Stimulated activated CD4-positive, alpha-beta T cell treated with anti-CD3 and anti-CD28 coated beads, Interleukin-15, amount 100 ng/mL, for 1 hour (primary cell): ENCODE measurements around the gene BRWD1.
"Not testable (repeated sequence)": the region's sequence is repeated elsewhere in the genome, so short reads cannot be mapped to it uniquely, and the experiment has no call there.

Experiments
- DNase-seq, 2 donors: peaks; one replicate each; pipeline ENCODE4 v3.0.0-alpha.2; 2020; ENCODE audit warnings: low read depth in 1 of 2, low spot score in 1 of 2

Gene BRWD1

DNA sequence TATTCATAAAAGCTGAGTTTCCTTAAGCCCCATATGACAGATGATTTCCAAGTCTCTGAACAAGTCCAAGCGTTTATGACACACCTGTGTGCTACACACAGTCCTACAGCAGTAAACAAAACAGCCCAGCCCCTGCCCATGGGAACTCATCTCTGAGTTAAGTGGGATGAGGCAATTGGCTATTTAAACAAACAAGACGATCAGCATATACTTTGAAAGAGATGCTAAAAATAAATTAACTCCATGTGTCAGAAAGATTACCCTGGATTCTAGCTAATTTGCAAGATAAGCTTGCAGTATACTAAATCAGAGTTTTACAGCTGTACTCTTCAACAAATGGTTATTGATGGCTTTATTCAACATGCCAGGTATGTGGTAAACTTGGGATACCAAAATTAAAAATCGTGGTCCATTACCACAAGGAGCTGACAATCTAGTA lies 137.1 kb downstream of the BRWD1 start:
- DNase-seq: no peak

DNA sequence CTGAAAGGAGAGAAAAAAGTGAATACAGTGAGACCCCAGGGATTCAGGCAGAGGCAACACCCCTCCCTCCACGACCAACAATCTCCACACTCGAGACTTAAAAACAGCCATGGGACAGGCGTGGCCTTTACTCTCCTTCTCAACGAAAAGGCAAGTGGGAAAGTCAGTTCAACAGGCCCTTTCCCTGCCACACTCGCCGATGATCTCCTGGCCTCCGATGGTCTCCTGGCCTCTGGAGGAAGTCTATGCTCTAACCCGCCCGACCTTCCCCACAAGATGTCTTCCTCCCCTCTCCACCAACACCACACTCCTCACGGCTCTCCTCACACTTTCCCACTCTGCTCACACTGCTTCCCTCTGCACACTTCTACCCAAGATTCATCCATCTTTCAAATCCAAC lies 137.8 kb downstream of the BRWD1 start:
- no peak for DNase-seq

DNA sequence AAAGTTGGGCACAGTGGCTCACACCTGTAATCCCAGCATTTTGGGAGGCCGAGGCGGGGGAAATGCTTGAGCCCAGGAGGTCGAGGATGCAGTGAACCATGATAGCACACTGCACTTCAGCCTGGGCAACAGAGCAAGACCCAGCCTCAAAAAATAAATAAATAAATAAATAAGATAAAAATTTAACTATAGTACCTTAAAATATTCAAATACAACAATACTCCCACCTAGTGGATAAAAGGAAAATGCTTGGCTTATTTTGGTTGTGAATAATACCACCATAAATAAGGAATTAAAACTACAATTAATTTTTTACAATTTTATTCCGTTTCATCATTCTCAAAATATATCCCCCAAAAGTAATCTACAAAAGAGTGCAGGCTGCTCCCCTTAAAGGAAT lies 138.3 kb downstream of the BRWD1 start:
- no peak for DNase-seq

DNA sequence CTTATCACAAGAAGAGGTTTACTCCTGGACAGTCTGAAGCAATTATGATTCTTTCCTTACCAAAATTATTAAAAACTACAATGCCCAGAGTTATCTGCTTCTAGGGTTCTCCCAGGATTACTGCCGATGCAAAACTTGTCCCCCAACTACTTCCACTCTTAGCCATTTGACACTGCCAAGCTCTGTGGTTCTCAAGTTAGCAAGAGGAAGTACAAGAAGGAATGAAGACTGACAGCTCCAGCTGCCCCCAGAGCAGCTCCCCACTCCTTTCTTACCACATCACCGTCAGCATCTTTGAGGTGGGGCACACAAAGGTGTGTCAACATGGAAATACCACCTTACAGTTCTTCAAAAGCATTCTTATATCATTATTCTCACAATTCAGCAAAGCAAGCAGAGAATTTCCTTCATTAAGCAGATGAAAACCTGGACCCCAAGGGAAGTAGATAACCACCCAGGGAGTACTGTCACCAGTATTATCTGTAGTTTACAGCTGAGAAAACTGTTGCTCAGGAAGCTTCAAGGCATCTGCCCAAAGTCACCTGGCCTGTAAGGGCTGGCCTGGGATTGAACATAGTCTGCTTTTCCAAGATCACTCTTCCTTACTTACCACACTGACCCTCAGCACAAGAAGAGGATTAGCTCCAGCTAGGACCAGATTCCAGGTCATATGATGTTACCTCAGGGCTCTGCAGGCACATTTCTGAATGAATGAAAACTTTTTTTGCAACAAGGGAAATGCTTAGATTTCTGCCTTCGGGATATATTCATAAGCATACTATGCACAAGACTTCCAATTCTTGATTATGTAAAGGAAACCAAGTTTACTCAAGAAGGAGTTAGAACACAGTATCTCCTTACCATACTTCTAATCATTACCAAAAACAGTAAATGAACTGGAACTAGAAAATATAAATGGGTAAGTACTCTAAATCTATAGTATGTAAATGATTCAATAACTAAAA lies 139.4 kb downstream of the BRWD1 start:
- DNase-seq: no peak

DNA sequence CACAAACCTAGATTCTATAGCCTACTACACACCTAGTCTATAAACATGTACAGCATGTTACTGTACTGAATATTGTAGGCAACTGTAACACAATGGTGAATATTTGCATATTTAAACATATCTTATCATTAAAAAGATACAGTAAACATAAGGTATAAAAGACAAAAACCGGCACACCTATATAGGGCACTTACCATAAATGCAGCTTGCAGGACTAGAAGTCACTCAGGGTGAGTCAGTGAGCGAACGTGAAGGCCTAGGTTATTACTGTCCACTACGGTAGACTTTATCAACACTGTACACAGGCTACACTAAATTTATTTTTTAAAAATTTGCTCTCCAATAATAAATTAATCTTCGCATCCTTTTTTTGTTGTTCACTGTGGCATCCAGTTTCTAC lies 143.5 kb downstream of the BRWD1 start:
- DNase-seq: no peak

DNA sequence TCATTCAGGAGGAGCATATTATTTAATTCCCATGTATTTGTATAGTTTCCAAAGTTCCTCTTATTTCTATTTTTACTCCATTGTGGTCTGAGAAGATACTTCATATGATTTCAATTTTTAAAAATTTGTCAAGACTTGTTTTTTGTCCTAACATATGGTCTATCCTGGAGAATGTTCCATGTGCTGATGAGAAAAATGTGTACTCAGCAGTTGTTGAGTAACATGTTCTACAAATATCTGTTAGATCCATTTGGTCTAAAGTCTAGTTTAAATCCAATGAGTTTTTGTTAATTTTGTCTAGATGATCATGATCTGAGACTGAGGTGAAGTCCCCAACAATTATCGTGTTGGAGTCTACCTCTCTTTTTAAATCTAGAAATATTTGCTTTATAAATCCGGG lies 144.6 kb downstream of the BRWD1 start:
- no peak for DNase-seq

DNA sequence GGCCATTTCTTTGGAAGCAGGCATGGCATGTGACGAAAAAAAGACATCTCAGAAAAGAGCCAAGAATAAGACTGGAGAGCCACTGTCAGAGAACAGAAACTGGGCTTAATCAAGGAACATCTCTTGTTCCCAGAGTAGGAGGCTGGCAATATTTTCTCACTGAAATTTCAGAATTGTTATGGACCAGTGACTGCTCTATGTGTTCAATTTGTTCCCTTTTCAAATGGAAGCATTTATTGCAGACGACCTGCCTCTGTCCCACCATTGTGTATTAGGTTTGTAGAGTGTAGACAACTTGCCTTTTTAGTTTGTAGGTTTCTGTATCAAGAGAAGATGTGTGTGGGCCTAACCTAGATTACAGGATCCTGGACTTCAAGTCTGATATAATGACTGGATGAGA lies 148.9 kb downstream of the BRWD1 start:
- no peak for DNase-seq

DNA sequence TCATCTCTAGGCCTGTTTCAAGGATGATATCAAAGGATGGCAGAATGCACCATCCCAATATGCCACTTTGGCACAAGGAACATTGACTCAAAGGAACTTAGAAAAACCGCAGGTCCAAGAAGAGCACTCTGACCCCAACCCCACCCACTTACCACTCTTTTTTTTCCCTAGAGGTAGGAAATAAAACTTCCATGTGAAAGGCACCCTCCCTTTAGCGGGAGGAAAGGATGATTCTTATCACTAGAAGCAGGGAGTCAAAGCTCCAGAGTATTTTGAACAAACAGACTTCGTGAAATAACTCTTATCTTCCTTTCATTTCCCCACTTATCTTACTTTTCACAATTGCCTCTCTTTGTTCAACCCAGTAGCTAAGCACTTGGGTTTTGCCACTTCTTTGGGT lies 152.4 kb downstream of the BRWD1 start:
- no peak for DNase-seq

DNA sequence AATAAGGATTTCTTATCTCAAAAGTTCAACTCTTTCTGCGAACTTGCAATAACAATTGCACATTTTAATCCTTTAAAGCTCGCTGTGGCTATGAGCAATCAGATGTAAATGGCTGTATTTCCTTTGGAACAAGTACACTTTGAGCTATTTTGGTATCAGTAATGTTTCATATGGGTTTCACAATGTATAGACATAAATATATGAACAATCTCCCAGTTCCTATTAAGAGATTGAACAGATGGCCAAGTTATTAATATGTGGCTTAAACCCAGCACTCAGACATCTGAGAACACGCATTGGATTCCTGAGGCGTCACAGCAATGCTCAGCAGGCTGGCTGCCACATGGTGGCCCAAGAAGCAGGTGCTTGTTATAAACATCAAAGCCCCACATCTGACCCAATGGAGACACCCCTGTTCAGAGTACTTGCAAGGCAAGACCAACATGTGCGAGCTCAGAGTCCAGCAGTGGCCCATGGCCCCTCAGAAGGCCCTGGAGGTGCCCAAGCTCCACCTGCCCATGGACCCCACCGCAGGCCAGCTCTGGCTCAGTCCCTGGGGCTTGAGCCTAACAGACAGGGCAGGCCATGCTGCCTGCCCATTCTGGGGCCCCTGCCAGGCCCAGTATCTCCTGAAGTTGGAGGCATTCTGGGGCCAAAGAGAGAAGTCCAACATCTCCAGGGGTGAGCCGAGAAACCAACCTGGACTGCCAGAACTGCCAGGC lies 153.9 kb downstream of the BRWD1 start:
- DNase-seq: no peak

DNA sequence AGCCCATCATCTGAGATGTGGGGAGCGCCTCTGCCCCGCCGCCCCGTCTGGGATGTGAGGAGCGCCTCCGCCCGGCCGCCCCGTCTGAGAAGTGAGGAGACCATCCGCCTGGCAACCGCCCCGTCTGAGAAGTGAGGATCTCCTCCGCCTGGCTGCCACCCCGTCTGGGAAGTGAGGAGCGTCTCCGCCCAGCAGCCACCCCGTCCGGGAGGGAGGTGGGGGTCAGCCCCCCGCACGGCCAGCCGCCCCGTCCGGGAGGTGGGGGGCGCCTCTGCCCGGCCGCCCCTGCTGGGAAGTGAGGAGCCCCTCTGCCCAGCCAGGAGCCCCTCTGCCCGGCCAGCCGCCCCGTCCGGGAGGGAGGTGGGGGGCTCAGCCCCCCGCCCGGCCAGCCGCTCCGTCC lies 156.2 kb downstream of the BRWD1 start:
- not testable (repeated sequence) for DNase-seq

DNA sequence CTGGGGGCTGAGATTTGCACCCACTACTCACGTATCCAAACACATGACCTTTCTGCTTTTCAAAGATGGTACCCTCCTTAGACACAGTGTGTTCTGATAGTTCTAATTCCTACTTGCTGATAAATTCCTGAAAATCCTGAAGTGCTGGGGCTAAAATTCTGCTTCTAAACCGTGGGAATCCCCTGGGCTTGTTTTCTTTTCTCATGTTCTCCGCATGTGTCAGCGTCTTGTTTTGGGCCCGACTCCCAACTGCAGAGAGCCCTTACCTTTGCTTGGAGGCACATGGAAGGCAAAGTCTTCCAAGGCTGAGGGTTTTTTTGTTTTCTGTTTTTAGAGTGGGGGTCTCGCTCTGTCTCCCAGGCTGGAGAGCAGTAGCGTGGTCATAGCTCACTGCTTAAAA lies 157.4 kb downstream of the BRWD1 start:
- no peak for DNase-seq

DNA sequence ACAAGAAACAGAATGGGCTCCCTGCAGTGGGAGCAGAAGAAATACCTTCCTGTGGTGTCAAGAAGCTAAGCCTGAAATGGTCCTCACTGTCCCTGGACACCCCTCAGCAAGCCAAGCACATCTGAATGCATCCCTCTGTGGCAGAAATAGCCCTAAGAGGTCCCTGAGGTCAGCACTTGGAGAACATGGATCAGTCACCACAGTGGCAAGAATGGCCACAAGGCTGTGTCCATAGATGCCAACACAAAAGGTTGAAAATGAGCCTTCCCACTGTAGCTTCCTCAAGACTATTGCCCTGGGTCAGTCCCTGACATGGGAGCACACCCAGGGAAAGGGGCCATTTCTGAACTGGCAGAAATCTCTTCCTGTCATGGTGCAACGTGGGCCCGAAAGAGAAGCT lies 157.9 kb downstream of the BRWD1 start:
- no peak for DNase-seq

DNA sequence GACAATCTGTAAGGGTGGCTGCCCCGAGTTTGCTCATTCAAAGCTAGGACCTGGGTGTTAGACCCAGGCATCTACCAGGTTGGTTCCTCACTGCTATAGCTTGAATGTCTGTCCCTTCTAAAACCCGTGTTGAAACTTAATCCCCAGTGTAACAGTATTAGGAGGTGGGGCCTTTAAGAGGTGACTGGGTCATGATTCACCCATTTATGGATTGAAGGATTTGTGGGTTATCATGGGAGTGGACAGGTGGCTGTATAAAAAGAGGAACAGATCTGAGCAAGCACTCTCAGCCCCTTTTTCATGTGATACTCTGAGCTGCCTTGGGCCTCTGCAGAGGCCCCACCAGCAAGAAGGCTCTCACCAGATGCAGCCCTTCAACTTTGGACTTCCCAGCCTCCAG lies 159.6 kb downstream of the BRWD1 start:
- no peak for DNase-seq

DNA sequence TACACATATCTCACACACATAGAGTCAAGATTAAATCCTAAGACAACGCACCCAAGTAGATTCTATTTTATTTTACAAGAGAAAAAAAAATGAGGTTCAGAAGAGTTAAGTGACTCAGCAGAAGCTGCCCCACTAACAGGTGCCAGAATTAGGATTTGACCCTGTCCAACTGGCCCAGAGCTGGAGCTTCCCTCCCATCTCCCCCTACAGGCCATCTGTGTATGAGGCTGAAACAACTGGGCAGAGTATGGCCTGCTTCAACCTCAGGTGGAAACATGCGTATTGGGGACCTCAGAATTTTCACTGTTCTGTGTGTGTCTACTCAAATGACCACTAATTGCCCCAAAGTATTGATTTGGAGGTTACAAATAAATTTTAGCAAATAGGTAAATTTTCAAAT lies 160.1 kb downstream of the BRWD1 start:
- DNase-seq: no peak

DNA sequence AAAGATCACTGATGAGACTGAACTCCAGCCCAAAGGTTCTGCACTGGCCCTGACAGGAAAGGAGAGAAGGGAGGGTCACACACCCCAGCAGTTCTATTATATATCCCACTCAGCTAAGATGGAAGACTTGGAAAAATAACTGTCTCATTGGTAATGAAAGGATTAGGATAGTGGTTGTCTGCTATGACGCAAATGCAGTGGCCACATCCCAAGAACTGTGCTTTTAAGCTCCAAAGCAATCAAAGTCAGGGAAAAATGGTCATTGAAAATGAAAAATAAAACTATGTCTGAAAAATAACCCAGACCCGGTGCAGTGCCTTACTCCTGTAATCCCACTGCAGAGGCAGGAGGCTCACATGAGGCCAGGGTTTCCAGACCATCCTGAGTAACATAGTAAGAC lies 161.2 kb downstream of the BRWD1 start:
- DNase-seq: no peak

DNA sequence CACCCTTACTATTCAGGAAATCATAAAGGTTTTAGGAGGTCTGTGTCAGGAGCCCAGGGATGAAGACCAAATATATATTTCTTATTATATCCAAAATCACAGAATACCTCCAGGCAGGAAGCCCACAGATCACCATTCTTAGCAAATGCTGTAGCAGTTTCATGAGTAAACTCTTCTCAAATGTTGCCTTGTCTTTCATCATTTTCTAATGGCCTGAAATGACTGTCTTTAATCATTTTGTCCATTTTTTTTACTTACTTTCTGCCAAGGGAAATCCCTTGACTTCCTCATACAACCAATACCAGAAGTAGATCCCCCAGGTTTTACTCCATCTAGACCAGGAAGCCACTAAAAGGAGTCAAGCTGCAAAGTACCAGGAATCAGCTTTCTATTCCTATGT lies 162.6 kb downstream of the BRWD1 start:
- DNase-seq: no peak

DNA sequence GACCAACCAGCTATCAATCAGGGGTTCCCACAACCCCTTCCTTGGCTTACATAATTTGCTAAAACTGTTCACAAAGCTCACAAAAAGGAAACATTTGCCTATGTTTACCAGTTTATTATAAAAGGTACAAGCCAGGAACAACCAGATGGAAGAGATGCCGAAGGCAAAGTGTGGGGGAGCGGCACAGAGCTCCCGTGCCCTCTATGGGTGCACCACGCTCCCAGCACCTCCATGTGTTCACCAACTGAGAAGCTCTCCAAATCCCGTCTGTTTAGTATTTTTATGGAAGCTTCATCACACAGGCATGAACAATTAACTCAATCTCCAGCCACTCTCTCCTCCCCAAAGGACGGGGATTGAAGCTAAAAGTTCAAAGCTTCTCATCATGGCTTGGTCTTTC lies 163.1 kb downstream of the BRWD1 start:
- no peak for DNase-seq

DNA sequence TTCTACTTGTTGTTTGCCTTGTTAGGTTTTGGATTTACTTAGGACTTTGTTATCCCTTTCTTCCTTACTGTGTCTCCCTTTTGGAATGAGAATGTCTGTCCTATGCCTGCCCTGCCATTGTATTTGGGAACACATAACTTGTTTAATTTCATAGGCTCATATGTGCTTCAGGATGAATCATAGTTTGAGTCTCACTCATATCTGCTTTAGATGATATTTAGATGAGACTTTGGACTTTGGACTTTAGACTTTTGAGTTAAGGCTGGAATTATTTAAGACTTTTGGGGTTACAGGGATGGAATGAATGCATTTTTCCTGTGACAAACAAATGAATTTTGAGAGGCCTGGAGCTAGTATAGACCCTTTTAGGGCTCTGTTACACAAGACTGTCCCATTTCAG lies 163.6 kb downstream of the BRWD1 start:
- no peak for DNase-seq

DNA sequence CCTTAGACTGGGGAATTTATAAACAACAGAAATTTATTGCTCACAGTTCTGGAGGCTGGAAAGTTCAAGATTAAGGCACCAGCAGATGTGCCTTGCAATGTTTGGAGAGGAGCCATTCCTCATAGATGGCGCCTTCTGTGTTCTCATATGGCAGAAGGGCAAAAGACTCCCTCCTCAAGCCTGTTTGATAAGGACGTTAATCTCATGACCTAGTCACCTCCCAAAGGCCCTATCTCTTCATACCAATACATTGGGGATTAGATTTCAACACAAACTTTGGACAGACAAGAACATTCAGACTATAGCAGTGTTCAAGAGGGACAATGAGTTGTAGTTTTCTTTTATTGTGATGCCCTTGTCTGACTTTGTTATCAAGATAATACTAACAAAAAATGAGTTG lies 164.5 kb downstream of the BRWD1 start:
- no peak for DNase-seq

DNA sequence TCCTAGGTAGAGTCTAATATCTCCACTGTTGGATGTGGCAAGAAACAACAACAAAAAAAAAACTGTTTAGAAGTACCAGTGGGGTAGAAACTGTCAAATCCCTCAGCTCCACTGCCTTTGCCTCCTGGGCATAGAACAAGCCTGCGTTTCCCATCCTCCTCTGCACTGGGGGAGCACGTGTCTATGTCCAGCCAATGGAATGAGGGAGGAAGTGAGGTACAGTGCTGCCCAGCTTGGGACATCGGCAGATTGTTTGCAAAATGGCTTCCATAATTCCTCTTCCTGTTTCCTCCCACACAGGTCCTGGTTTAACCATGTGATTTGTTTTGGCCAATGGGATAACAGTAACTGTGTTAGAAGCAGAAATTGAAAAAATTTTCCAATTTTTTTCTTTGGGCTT lies 169.2 kb downstream of the BRWD1 start:
- no peak for DNase-seq

DNA sequence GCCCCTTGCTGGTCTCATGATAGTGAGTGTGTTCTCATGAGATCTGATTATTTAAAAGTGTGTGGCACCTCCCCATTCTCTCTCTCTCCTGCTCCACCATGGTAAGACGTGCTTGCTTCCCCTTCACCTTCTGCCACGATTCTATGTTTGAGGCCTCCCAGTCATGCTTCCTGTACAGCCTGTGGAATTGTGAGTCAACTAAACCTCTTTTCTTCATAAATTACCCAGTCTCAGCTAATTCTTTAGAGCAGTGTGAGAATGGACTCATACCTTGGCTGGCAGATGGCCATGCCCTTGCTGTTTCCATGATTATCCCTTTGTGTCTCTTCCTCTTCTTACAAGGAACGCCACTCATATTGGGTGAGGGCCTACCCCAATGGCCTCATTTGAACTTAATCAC lies 170.5 kb downstream of the BRWD1 start:
- DNase-seq: no peak

DNA sequence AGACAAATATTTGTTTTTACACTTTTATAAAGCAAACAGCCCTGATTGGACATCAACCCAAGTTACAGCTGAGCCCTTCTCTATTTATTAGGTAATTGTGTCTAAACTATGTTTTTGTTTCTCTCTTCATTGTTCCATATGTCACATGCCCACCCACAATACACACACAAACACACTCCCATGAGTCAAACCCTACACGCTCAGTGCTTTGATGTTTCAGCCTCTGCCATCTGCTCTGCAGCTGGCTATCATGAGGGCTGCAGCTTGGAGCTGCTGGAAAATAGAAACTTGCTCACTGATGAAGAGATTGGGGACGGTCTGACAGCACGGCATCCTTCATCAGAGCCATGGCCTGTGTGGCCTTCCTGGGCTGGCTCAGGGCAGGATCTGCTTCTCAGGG lies 171.9 kb downstream of the BRWD1 start:
- no peak for DNase-seq
